ENCODE data around the gene SAMD4B. TPM values are rescaled to one million over a fixed set of nuclear protein-coding genes. Genes with fewer than 3 reads are reported as not detected.
"Not testable (repeated sequence)": the region's sequence is repeated elsewhere in the genome, so short reads cannot be mapped to it uniquely, and the experiment has no call there.

The SAMD4B gene
- total and polyA plus RNA-seq, 2 experiments from 2014 or later = 54.8 to 61.0 TPM

GRCh38 chr19:39307046-39307821, 35.0 kb upstream of the SAMD4B start:
- Histone ChIP-seq H3K4me3 (peak overlapping the region; percentile 22), H3K4me1 (ENCODE audit: insufficient read depth) (peaks cover 44% of the 10 kb centered on the region), H3K4me2 (peak overlapping the region; percentile 89), H3K79me2 (no peaks in the 10 kb centered on the region), H3K27ac (peak overlapping the region; percentile 80), H4K20me1 (ENCODE audit: insufficient read depth, poor library complexity, severe bottlenecking) (no peaks in the 10 kb centered on the region), H3K36me3 (replicated peaks; ENCODE audit: insufficient read depth, low read depth) (no peaks in the 10 kb centered on the region), H3K9me2 (replicated peaks; ENCODE audit: insufficient read depth) (no peaks in the 10 kb centered on the region), H2AFZ (peak overlapping the region; percentile 62), H3K27me3 (peaks cover 13% of the 10 kb centered on the region), H3K9me3 (ENCODE audit: low read depth) (no peaks in the 10 kb centered on the region)
- peak; percentile 89 for DNase-seq (ENCODE audit: low spot score)
- WGBS (ENCODE audit: low lambda C conversion rate, missing lambda C conversion rate) = 5% methylated on average over 17 of the region's 71 CpGs
- no peak for TF ChIP-seq EZH2phosphoT487 (IDR thresholded peaks at IDR 0.05; ENCODE audit: low read depth, severe bottlenecking, unreplicated experiment)
- TF ChIP-seq, protein P1, sequence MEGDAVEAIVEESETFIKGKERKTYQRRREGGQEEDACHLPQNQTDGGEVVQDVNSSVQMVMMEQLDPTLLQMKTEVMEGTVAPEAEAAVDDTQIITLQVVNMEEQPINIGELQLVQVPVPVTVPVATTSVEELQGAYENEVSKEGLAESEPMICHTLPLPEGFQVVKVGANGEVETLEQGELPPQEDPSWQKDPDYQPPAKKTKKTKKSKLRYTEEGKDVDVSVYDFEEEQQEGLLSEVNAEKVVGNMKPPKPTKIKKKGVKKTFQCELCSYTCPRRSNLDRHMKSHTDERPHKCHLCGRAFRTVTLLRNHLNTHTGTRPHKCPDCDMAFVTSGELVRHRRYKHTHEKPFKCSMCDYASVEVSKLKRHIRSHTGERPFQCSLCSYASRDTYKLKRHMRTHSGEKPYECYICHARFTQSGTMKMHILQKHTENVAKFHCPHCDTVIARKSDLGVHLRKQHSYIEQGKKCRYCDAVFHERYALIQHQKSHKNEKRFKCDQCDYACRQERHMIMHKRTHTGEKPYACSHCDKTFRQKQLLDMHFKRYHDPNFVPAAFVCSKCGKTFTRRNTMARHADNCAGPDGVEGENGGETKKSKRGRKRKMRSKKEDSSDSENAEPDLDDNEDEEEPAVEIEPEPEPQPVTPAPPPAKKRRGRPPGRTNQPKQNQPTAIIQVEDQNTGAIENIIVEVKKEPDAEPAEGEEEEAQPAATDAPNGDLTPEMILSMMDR (IDR thresholded peaks at IDR 0.05; ENCODE audit: poor library complexity) = no peak
- TF ChIP-seq EZH2 (IDR thresholded peaks at IDR 0.05; ENCODE audit: borderline replicate concordance) = no peak

DNA sequence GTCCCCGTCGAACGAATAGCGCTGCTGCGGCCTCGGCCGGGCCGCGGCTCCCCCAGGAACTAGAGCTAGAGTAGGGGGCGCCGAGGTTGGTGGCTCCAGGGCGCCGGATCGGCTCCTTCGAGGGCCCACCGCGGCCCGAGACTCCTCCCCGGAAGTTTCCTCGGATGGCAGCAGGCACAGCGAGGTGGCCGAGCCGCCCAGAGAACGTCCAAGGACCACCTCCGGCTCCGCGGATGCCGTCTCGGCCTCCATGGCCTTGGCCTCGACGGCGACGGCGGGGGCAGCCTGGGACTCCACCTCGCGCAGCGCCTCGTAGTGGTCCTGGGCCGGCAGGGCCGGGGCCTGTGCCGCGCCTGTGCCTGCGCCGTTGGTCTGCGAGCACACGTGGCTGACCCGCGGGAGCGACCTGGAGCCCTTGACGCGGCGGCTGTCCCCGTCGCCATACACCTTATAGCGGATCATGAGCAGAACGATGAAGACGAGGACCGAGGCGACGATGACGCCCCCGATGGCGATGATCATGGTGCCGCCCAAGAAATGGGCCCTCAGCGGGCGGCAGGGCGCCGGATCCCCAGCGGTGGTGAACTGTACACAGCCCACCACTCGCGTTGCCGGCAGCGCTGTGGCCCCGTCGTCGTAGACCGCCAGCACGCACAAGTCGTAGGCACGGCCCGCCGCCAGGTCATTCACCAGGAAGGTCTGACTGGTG, 34.2 kb upstream of the SAMD4B start:
- Histone ChIP-seq H4K20me1 (ENCODE audit: insufficient read depth, poor library complexity, severe bottlenecking) (no peaks in the 10 kb centered on the region), H3K27me3 (peaks cover 13% of the 10 kb centered on the region), H3K27ac (no peak overlapping the region), H3K79me2 (no peaks in the 10 kb centered on the region), H3K4me3 (peak overlapping the region; percentile 1), H3K9me2 (replicated peaks; ENCODE audit: insufficient read depth) (no peaks in the 10 kb centered on the region), H2AFZ (peak overlapping the region; percentile 62), H3K9me3 (ENCODE audit: low read depth) (no peaks in the 10 kb centered on the region), H3K36me3 (replicated peaks; ENCODE audit: insufficient read depth, low read depth) (no peaks in the 10 kb centered on the region), H3K4me1 (ENCODE audit: insufficient read depth) (peaks cover 44% of the 10 kb centered on the region), H3K4me2 (peak overlapping the region; percentile 89)
- WGBS (ENCODE audit: low lambda C conversion rate, missing lambda C conversion rate) = 14% methylated on average over 72 of the region's 82 CpGs
- DNase-seq (ENCODE audit: low spot score) = peak; percentile 45
- TF ChIP-seq EZH2 (IDR thresholded peaks at IDR 0.05; ENCODE audit: borderline replicate concordance) (peak; percentile 73), EZH2phosphoT487 (IDR thresholded peaks at IDR 0.05; ENCODE audit: low read depth, severe bottlenecking, unreplicated experiment) (peak; percentile 38)
- TF ChIP-seq, protein P1 (IDR thresholded peaks at IDR 0.05; ENCODE audit: poor library complexity) = peak; percentile 15

DNA sequence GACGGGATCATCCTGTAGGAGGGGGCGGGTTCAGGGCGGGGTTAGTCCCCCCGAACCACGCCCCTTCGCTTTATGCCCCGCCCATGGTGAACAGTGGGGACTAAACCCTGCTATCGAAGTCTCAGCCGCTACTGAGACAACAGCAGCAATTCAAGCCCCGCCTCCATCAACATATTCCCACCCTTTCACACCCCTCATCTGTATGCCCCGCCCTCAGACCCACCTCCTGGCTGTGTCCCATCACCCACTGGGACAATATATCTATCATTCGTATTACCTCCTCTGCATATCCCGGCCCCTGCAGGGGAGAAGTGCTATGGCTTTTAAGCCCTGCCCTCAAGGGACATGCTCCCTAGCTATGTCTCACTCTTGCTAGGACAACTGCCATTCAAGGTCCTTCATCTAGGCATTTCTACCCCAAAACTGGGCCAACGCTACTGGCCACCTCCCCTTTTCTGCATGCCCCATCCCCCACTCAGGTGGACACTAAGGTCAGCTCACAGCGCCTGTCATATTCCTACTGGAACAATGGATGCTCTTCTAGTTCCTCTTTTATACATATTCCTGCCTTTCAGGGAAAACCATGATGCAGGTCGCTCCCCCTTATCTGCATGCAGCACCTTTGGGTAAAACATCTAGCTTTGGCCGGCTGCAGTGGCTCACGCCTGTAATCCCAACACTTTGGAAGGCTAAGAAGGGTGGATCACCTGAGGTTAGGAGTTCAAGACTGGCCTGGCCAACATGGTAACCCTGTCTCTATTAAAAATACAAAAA, 33.5 kb upstream of the SAMD4B start:
- Histone ChIP-seq H3K4me1 (ENCODE audit: insufficient read depth) (peaks cover 40% of the 10 kb centered on the region), H2AFZ (no peak overlapping the region), H3K9me2 (replicated peaks; ENCODE audit: insufficient read depth) (no peaks in the 10 kb centered on the region), H3K27ac (no peak overlapping the region), H3K4me2 (peak overlapping the region; percentile 89), H3K9me3 (ENCODE audit: low read depth) (no peaks in the 10 kb centered on the region), H3K4me3 (no peak overlapping the region), H3K27me3 (peaks cover 13% of the 10 kb centered on the region), H4K20me1 (ENCODE audit: insufficient read depth, poor library complexity, severe bottlenecking) (no peaks in the 10 kb centered on the region), H3K79me2 (no peaks in the 10 kb centered on the region), H3K36me3 (replicated peaks; ENCODE audit: insufficient read depth, low read depth) (no peaks in the 10 kb centered on the region)
- WGBS (ENCODE audit: low lambda C conversion rate, missing lambda C conversion rate) = 68% methylated on average over 12 of the region's 18 CpGs
- DNase-seq (ENCODE audit: low spot score) = peak; percentile 60
- no peak for TF ChIP-seq EZH2 (IDR thresholded peaks at IDR 0.05; ENCODE audit: borderline replicate concordance)
- TF ChIP-seq, protein P1 (IDR thresholded peaks at IDR 0.05; ENCODE audit: poor library complexity) = no peak

DNA sequence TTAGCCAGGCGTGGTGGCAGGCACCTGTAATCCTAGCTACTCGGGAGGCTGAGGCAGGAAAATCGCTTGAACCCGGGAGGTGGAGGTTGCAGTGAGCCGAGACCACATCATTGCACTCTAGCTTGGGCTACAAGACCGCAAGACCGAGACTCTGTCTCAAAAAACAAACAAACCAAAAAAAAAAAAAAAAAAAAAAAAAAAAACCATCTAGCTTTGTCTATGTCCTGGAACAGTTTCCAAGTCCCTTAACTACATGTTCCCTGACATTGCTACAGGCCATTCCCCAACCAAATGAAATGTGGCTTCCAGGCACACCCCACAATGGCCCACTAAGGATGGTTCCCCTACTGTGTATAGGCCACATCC, 32.9 kb upstream of the SAMD4B start:
- Histone ChIP-seq H3K27me3 (peaks cover 13% of the 10 kb centered on the region), H3K4me1 (ENCODE audit: insufficient read depth) (peaks cover 35% of the 10 kb centered on the region)
- not testable (repeated sequence) for H3K9me2 ChIP-seq (replicated peaks; ENCODE audit: insufficient read depth); H3K4me2 ChIP-seq; H3K9me3 ChIP-seq (ENCODE audit: low read depth); H3K27ac ChIP-seq; H4K20me1 ChIP-seq (ENCODE audit: insufficient read depth, poor library complexity, severe bottlenecking); H2AFZ ChIP-seq; H3K4me3 ChIP-seq; H3K79me2 ChIP-seq; DNase-seq (ENCODE audit: low spot score); H3K36me3 ChIP-seq (replicated peaks; ENCODE audit: insufficient read depth, low read depth)
- WGBS (ENCODE audit: low lambda C conversion rate, missing lambda C conversion rate) = 93% methylated on average over 7 of the region's 7 CpGs

Measured in hepatocyte (in vitro differentiated cells).